Stimulated activated CD8-positive, alpha-beta memory T cell treated with anti-CD3 and anti-CD28 coated beads, Interleukin-4, amount 100 ng/mL, for 4 hours (primary cell): Measurements from ENCODE around the gene AP2A2.
"Not testable (repeated sequence)": the region's sequence is repeated elsewhere in the genome, so short reads cannot be mapped to it uniquely, and the experiment has no call there.

Experiments used
- DNase-seq, 2 donors: peaks; one replicate each; pipeline ENCODE4 v3.0.0-alpha.2; 2020; ENCODE audit warnings: low read depth in 2 of 2, low spot score in 1 of 2

Gene AP2A2

DNA sequence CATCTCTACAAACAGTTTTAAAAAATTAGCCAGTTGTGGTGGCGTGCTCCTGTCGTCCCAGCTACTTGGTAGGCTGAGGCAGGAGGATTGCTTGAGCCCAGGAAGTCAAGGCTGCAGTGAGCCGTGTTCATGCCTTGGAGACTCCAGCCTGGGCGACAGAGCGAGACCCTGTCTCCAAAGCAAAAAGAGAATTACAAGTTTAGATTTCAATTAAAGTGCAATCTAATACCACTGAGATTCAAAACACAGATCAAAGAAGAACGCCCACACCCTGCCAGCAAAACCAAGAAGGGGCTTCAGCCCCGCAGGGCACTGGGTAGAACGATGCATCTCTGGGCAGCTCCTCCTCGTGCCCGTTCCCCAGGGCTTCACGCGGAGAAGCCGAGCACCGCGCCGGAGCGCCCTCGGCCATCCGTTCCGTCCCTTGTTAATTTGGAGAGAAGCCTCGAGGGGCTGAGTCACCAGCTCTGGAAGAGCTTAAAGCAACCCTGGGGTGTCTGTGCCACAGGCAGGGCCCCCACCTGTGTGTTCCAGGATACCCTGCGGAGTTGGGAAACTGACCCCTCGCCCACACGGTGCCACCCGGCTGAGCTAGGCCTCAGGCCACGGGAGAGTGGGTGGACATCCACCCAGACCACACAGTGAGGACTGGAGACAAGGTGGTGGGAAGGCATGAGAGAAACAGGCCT lies 47.0 kb downstream of the AP2A2 start:
- no peak for DNase-seq

GRCh38 chr11:973237-973636 lies 47.6 kb downstream of the AP2A2 start:
- no peak for DNase-seq

DNA sequence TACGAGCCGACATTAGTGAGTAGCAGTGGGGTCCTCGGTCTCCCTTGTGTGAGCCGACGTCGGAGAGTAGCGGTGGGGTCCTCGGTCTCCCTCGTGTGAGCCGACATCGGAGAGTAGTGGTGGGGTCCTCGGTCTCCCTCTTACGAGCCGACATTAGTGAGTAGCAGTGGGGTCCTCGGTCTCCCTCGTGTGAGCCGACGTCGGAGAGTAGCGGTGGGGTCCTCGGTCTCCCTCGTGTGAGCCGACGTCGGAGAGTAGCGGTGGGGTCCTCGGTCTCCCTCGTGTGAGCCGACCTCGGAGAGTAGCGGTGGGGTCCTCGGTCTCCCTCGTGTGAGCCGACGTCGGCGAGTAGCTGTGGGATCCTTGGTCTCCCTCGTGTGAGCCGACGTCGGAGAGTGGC lies 49.7 kb downstream of the AP2A2 start:
- DNase-seq = not testable (repeated sequence)

GRCh38 chr11:975827-976226 lies 50.2 kb downstream of the AP2A2 start:
- no peak for DNase-seq

DNA sequence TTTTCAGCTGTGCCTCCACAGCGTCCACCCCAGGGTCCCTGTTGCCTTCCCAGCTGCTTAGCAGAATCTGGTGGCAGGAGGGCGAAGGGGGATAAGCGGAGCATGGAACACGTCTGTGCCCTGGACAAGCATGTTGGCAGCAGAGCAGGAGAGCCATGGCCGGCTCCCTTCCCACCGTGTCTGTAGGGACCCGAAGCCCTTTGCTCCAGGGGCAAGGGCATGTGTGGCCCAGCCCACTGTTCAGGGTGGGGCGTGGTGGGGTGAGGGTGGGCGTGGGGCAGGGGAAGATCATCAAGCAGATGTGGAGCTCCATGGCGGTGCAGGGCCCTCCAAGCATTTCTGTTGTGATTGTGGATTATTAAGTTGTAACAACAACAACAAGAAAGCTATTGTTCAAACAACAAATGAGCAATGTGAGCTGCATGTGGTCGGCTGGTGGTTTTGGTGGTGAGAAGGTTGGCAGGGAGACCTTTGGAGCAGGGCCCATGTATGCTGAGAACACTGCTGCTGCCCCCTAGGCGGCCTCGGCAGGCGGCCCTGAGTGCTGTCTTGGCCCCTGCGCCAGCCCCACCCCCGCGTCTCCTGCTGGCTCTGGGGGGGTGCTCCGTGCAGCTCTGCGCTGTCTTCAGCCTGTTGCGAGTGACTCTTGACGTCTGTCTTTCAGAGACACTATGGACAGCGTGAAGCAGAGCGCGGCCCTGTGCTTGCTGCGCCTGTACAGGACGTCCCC lies 50.9 kb downstream of the AP2A2 start:
- DNase-seq = no peak

DNA sequence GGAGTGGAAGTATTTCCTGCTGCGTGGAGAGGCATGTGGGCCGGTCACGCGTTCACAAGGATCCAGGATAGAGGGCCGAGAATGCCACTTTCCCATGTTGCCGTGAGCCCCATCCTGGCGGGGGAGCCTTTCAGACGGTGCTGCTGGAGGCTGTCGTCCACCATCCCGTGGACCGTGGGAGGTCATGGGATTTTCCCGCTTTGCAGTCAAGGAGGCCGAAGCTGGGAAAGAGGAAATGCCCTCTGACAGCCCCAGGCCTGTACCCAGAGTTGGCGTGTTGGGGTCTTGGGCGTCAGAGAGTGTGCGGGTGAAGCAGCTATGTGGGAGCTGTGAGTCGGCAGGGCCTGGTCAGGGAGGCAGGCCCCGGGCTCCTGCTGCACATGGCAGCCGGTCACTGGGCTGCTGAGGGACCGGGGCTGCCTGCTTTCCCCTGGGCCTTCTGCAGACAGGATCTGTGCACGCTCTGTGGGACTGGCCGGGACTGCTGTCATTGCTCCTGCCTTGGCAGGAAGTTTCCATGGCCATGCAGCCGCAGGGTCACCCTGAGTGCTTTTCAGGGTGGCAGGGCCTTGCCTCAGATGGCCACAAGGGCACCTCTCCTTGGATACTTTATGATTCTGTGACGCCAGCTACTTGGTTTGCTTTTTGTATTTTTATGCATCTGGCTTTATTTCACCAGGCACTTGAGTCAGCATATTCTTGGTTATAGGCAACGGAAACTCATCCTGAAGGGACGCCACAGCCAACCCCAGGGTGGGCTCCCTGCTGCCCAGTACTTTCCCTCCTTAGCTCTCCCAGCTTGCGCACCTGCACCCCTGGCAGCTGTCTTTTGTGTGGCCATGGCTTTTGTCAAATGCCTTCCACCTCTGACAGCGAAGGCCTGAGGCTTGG lies 52.4 kb downstream of the AP2A2 start:
- DNase-seq = no peak

- no peak for DNase-seq
Observed at GRCh38 chr11:978781-979180, 53.1 kb downstream of the AP2A2 start.

- DNase-seq = no peak
Observed at GRCh38 chr11:980438-981357, 55.0 kb downstream of the AP2A2 start.

GRCh38 chr11:981764-982163 lies 56.1 kb downstream of the AP2A2 start:
- DNase-seq = no peak

GRCh38 chr11:984546-984945 lies 58.9 kb downstream of the AP2A2 start:
- no peak for DNase-seq

DNA sequence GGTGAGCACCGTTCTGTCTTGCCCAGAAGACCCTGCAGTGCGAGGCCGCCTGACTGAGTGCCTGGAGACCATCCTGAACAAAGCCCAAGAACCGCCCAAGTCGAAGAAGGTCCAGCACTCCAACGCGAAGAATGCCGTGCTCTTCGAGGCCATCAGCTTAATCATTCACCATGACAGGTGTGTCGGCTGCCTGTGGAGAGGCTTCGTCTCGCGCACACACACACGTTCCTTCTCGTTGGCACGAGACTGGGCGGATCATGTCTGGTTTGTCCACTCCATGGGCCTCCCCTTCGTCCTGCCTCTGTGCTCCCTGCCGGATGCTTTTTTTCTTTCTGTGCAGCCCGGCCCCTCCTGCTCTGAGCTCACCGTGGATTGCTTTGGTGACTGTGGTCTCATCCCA lies 59.7 kb downstream of the AP2A2 start:
- no peak for DNase-seq

GRCh38 chr11:985848-986247 lies 60.2 kb downstream of the AP2A2 start:
- DNase-seq = no peak

GRCh38 chr11:986270-986951 lies 60.7 kb downstream of the AP2A2 start:
- no peak for DNase-seq

GRCh38 chr11:986952-987305 lies 61.3 kb downstream of the AP2A2 start:
- no peak for DNase-seq

DNA sequence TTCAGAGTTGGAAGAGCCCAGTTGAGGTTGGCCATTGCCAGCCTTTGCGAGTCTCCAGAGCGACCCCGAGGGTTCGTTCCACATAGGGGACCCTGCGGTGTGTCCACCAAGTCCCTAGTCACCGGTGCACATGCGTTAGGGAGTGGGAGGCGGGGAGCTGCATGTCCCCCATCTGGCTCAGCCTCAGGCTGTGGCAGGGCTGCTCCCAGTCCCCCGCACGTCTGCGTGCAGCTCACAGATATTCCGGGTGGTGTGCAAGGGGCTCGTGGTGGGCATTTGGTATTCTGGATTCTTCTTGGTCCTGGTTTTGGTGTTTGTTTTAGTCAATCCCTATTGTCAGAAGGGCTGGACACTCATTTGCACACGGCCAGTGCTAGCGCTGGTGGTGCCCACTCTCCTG lies 62.0 kb downstream of the AP2A2 start:
- DNase-seq = no peak

- DNase-seq = no peak
Observed at GRCh38 chr11:990101-990500, 64.4 kb downstream of the AP2A2 start.

- DNase-seq = no peak
Observed at GRCh38 chr11:991034-991433, 65.4 kb downstream of the AP2A2 start.

DNA sequence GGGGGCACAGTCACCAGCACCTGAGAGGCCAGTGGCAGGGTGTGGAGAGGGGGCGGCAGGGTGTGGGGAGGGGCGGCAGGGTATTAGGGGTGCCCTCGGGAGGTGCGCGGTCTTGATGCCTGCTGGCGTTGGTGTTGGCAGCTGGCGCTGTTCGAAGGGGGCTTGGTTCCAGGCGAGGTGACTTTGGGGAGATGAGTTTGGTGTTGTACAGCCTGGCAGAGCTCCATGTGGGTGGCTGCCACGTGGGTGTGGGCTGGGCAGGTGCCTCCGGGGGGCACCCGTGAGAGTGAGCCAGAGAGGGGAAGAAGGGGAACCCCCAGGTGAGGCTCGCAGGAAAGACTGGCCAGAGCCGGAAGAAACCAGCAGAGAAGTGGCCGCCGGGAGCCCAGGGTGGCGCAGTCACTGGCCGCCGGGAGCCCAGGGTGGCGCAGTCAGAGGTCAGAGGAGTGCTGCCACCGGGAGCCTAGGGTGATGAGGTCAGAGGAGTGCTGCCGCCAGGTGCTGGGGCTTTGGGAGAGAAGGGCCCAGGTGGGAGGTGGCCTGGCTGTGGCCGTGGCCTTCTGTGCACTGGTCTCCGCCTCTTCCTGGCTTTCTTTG lies 66.1 kb downstream of the AP2A2 start:
- no peak for DNase-seq

- no peak for DNase-seq
Observed at GRCh38 chr11:992577-992976, 66.9 kb downstream of the AP2A2 start.

GRCh38 chr11:993632-994167 lies 68.0 kb downstream of the AP2A2 start:
- DNase-seq = no peak
